Measurements from ENCODE around the gene CCDC92.

CCDC92 gene

GRCh38 chr12:123942238-123942653 lies 30.4 kb downstream of the CCDC92 start:
- TF ChIP-seq GATA3 (IDR thresholded peaks at IDR 0.05; ENCODE audit: low read depth, low read length) (no peak), GATA2 (IDR thresholded peaks at IDR 0.05; ENCODE audit: low read depth, low read length) (no peak)

- TF ChIP-seq GATA2 (IDR thresholded peaks at IDR 0.05; ENCODE audit: low read depth, low read length) (no peak), GATA3 (IDR thresholded peaks at IDR 0.05; ENCODE audit: low read depth, low read length) (no peak)
Observed at GRCh38 chr12:123941624-123942237, 30.9 kb downstream of the CCDC92 start.

GRCh38 chr12:123941000-123941399 lies 31.6 kb downstream of the CCDC92 start:
- no peak for TF ChIP-seq GATA3 (IDR thresholded peaks at IDR 0.05; ENCODE audit: low read depth, low read length)
- TF ChIP-seq GATA2 (IDR thresholded peaks at IDR 0.05; ENCODE audit: low read depth, low read length), result no peak

GRCh38 chr12:123940627-123940966 lies 32.0 kb downstream of the CCDC92 start:
- TF ChIP-seq GATA2 (IDR thresholded peaks at IDR 0.05; ENCODE audit: low read depth, low read length) (no peak), GATA3 (IDR thresholded peaks at IDR 0.05; ENCODE audit: low read depth, low read length) (no peak)

- TF ChIP-seq GATA2 (IDR thresholded peaks at IDR 0.05; ENCODE audit: low read depth, low read length) (no peak), GATA3 (IDR thresholded peaks at IDR 0.05; ENCODE audit: low read depth, low read length) (no peak)
Observed at GRCh38 chr12:123939716-123940626, 32.7 kb downstream of the CCDC92 start.

- TF ChIP-seq GATA3 (IDR thresholded peaks at IDR 0.05; ENCODE audit: low read depth, low read length) (no peak), GATA2 (IDR thresholded peaks at IDR 0.05; ENCODE audit: low read depth, low read length) (no peak)
Observed at GRCh38 chr12:123938679-123939480, 33.8 kb downstream of the CCDC92 start.

GRCh38 chr12:123937707-123938591 lies 34.7 kb downstream of the CCDC92 start:
- no peak for TF ChIP-seq GATA3 (IDR thresholded peaks at IDR 0.05; ENCODE audit: low read depth, low read length)
- no peak for TF ChIP-seq GATA2 (IDR thresholded peaks at IDR 0.05; ENCODE audit: low read depth, low read length)

- TF ChIP-seq GATA3 (IDR thresholded peaks at IDR 0.05; ENCODE audit: low read depth, low read length) (no peak), GATA2 (IDR thresholded peaks at IDR 0.05; ENCODE audit: low read depth, low read length) (no peak)
Observed at GRCh38 chr12:123936956-123937706, 35.5 kb downstream of the CCDC92 start.

- TF ChIP-seq GATA2 (IDR thresholded peaks at IDR 0.05; ENCODE audit: low read depth, low read length), result no peak
- no peak for TF ChIP-seq GATA3 (IDR thresholded peaks at IDR 0.05; ENCODE audit: low read depth, low read length)
Observed at GRCh38 chr12:123936471-123936870, 36.2 kb downstream of the CCDC92 start.

- TF ChIP-seq GATA2 (IDR thresholded peaks at IDR 0.05; ENCODE audit: low read depth, low read length) (no peak), GATA3 (IDR thresholded peaks at IDR 0.05; ENCODE audit: low read depth, low read length) (no peak)
Observed at GRCh38 chr12:123935956-123936355, 36.7 kb downstream of the CCDC92 start.

GRCh38 chr12:123934829-123935228 lies 37.8 kb downstream of the CCDC92 start:
- no peak for TF ChIP-seq GATA3 (IDR thresholded peaks at IDR 0.05; ENCODE audit: low read depth, low read length)
- TF ChIP-seq GATA2 (IDR thresholded peaks at IDR 0.05; ENCODE audit: low read depth, low read length), result no peak

- TF ChIP-seq GATA2 (IDR thresholded peaks at IDR 0.05; ENCODE audit: low read depth, low read length), result no peak
- no peak for TF ChIP-seq GATA3 (IDR thresholded peaks at IDR 0.05; ENCODE audit: low read depth, low read length)
Observed at GRCh38 chr12:123934016-123934620, 38.5 kb downstream of the CCDC92 start.

All from SH-SY5Y (cell line).